SU-DHL-6 (cell line): ENCODE results near the gene RPUSD4.

Source experiments
- CTCF ChIP-seq: fragments of 200-600 bp; sonication (generic); IDR thresholded peaks from one replicate; pipeline ENCODE4 v1.5.1; 2017; ENCODE audit warnings: antibody characterized with exemption, mild to moderate bottlenecking, low read length, moderate library complexity; ENCODE audit not compliant: insufficient read depth, poor library complexity, severe bottlenecking
- EZH2phosphoT487 ChIP-seq: fragments of 200-600 bp; sonication (generic), shearing (Covaris generic); conservative IDR thresholded peaks from 2 replicates; pipeline ENCODE4 v1.6.1; 2018; ENCODE audit warnings: mild to moderate bottlenecking, antibody characterized with exemption, low read length, moderate library complexity, mixed read lengths

- TF ChIP-seq CTCF (no peak), EZH2phosphoT487 (no peak)
These were observed 19.9 kb downstream of the RPUSD4 start for GRCh38 chr11:126191379-126192073.
